ENCODE measurements around the gene GLRA3. TPM values are rescaled to one million over a fixed set of nuclear protein-coding genes. Genes with fewer than 3 reads are reported as not detected.

Gene GLRA3
- total and polyA plus RNA-seq, 10 of the 15 experiments (the other 5 are each of a cell fraction or from before 2014, with no cell fraction given): not detected

DNA sequence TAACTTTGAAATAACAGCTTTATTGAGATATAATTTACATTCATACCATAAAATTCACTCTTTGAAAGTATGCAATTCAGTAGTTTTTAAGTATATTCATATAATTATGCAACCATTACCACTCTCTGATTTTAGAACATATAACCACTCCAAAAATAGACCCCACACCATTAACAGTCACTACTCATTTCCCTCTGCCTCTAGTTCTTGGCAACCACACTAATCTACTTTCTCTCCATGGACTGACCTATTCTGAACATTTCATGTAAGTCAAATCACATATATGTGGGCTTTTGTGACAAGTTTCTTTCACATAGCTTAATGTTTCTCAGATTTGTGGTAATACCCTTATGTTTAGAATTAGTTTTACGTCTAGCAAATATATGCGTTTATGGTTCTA lies 19.5 kb upstream of the GLRA3 start:
- RAD21 ChIA-PET (ENCODE audit: unreplicated experiment): no interaction called here
- no peak overlapping the region for H3K4me3 ChIP-seq
- H3K27ac ChIP-seq (ENCODE audit: control insufficient read depth, insufficient read depth): no peak overlapping the region
- no TSS peak for BruUV-seq (replicated peaks)
- H3K9me3 ChIP-seq (replicated peaks; ENCODE audit: control insufficient read depth, insufficient read depth, low read length): no peaks in the 10 kb centered on the region
- H2AFZ ChIP-seq (ENCODE audit: control insufficient read depth, low read depth, low read length): no peak overlapping the region
- in situ Hi-C loops (cut with MboI) (no loop called here), intact Hi-C loops (cut with micrococcal nuclease; ENCODE audit: unreplicated experiment) (no loop called here)
- TF ChIP-seq YY1 (IDR thresholded peaks at IDR 0.05; ENCODE audit: low read depth, low read length): no peak
- SMC1A ChIA-PET (ENCODE audit: uncharacterized antibody, unreplicated experiment): no interaction called here
- H3K36me3 ChIP-seq (ENCODE audit: control insufficient read depth in 2 of 2, insufficient read depth in 2 of 2, low read length in 1 of 2): no peaks in the 10 kb centered on the region
- ATAC-seq: no peak
- POLR2A ChIA-PET: no interaction called here
- 0% methylated on average over 2 of the region's 2 CpGs for WGBS (ENCODE audit: insufficient coverage, insufficient replicate concordance, low lambda C conversion rate, missing lambda C conversion rate)
- DNase-seq (ENCODE audit: low read depth, low spot score): no peak
- CTCF ChIA-PET: no interaction called here
- no peak overlapping the region for H3K9ac ChIP-seq (ENCODE audit: control insufficient read depth, insufficient read depth, low read length)
- no peaks in the 10 kb centered on the region for H3K79me2 ChIP-seq (ENCODE audit: control insufficient read depth, insufficient read depth, low read length)
- no peak overlapping the region for H3K4me2 ChIP-seq (ENCODE audit: control insufficient read depth, insufficient read depth)
- no peak for FAIRE-seq
- H3K27me3 ChIP-seq (replicated peaks in 1 of 2; ENCODE audit: control insufficient read depth in 2 of 2, insufficient read depth in 2 of 2, low read length in 1 of 2): no peaks in the 10 kb centered on the region
- no peaks in the 10 kb centered on the region for H3K4me1 ChIP-seq (ENCODE audit: control insufficient read depth, insufficient read depth, low read length)
- no peaks in the 10 kb centered on the region for H4K20me1 ChIP-seq (ENCODE audit: control insufficient read depth, insufficient read depth)

- Histone ChIP-seq H3K27ac (ENCODE audit: control insufficient read depth, insufficient read depth) (no peak overlapping the region), H3K4me2 (ENCODE audit: control insufficient read depth, insufficient read depth) (no peak overlapping the region), H4K20me1 (ENCODE audit: control insufficient read depth, insufficient read depth) (no peaks in the 10 kb centered on the region), H3K9ac (ENCODE audit: control insufficient read depth, insufficient read depth, low read length) (no peak overlapping the region), H3K79me2 (ENCODE audit: control insufficient read depth, insufficient read depth, low read length) (no peaks in the 10 kb centered on the region), H2AFZ (ENCODE audit: control insufficient read depth, low read depth, low read length) (no peak overlapping the region), H3K27me3 (replicated peaks in 1 of 2; ENCODE audit: control insufficient read depth in 2 of 2, insufficient read depth in 2 of 2, low read length in 1 of 2) (no peaks in the 10 kb centered on the region), H3K4me3 (no peak overlapping the region), H3K9me3 (replicated peaks; ENCODE audit: control insufficient read depth, insufficient read depth, low read length) (no peaks in the 10 kb centered on the region), H3K36me3 (ENCODE audit: control insufficient read depth in 2 of 2, insufficient read depth in 2 of 2, low read length in 1 of 2) (no peaks in the 10 kb centered on the region), H3K4me1 (ENCODE audit: control insufficient read depth, insufficient read depth, low read length) (no peaks in the 10 kb centered on the region)
- intact Hi-C loops (cut with micrococcal nuclease; ENCODE audit: unreplicated experiment): no loop called here
- in situ Hi-C loops (cut with MboI): no loop called here
- 2% methylated on average over 2 of the region's 2 CpGs for whole genome bisulfite sequencing (ENCODE audit: insufficient coverage, insufficient replicate concordance, low lambda C conversion rate, missing lambda C conversion rate)
- SMC1A ChIA-PET (ENCODE audit: uncharacterized antibody, unreplicated experiment): no interaction called here
- FAIRE-seq (no peak), DNase-seq (ENCODE audit: low read depth, low spot score) (no peak), ATAC-seq (no peak)
- no TSS peak for BruUV-seq (replicated peaks)
- CTCF ChIA-PET: no interaction called here
- TF ChIP-seq MTA3 (IDR thresholded peaks at IDR 0.05; ENCODE audit: borderline replicate concordance, low read length) (no peak), NRF1 (conservative IDR thresholded peaks at IDR 0.05; ENCODE audit: low read depth, low read length) (no peak)
- RAD21 ChIA-PET (ENCODE audit: unreplicated experiment): no interaction called here
- POLR2A ChIA-PET: no interaction called here
Measured at GRCh38 chr4:174847801-174848427, 18.9 kb upstream of the GLRA3 start.
